CD4-positive, alpha-beta T cell treated with Interleukin-2 at 100 ng/mL for 4 hours (primary cell): ENCODE measurements around the gene PDCD10.

Source experiments
- DNase-seq: peaks from one replicate; pipeline ENCODE4 v3.0.0-alpha.2; 2020; ENCODE audit warnings: low spot score

The PDCD10 gene

DNA sequence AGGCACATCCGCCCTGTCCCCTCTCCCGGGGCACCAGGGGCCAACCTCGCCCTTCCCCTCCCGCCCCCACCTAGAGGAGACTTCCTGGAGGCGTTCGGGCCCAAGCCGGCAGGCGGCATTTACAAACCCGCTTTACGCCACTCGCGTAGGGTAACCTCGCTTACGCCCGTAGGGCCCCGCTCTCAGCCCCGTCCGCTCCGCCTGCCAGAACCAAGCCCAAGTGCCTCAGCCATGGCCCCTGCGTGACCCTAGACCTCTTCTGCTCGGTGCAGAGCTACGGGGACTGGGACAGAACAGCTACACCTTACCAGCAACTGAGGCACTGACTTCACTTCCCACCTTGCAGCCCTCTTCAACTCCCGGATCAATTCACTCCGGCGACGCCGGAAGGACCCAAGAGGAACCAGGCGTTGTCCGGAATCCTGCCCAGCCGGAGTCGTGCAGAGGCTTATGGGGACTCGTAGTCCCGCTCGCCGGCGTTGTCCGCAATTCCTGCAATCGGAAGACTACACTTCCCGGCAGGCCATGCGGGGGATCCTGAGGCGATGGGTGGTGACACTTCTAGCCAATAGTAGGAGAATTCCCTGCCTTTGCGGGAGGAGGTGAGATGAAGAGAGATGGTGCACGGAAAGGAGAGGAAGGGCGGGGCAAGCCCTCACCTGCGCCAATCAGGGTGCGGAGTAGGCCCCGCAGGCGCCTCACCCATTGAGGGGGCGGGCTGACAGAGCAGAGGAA, at the start of gene PDCD10:
Gene PDCD10 (minus strand): TSS at position 395 of the 735 bp plus-strand sequence. CDS start 14,735 bp downstream, outside the sequence.
- DNase-seq: peak; percentile 98

- no peak for DNase-seq
Measured at GRCh38 chr3:167783781-167784180, 49.1 kb upstream of the PDCD10 start.

- DNase-seq: no peak
Measured at GRCh38 chr3:167780214-167780883, 45.7 kb upstream of the PDCD10 start.

GRCh38 chr3:167777356-167777755, 42.7 kb upstream of the PDCD10 start:
- DNase-seq: no peak

DNA sequence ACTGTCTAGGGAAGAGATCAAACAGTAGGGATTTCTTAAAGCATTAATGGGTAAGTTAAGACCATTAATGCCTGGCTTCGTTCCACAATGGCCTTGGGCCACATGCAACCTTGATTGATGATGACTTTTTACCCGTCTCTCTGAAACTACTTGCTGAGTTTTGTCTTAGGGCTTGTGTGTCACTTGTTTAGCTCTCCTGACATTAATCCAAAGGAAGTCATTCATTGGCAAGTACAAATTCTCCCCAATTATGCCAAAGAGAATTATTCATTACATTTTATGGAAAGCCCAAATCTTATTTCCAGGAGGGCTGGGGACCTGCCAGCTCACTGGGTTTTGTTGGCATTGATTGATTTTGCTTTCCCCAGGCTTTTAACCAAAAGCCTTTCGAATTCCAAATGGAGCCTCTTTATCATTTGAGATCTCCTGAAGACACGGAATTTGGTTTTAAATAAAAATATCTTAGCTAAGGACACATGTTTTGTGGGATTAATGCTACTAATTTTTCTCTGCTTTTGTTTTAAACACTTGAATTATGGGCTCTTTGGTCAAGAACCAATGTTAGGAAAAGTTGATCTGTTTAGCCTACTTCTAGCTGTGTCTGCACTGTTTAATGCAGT, 41.5 kb upstream of the PDCD10 start:
- no peak for DNase-seq

GRCh38 chr3:167773584-167773983, 38.9 kb upstream of the PDCD10 start:
- no peak for DNase-seq

DNA sequence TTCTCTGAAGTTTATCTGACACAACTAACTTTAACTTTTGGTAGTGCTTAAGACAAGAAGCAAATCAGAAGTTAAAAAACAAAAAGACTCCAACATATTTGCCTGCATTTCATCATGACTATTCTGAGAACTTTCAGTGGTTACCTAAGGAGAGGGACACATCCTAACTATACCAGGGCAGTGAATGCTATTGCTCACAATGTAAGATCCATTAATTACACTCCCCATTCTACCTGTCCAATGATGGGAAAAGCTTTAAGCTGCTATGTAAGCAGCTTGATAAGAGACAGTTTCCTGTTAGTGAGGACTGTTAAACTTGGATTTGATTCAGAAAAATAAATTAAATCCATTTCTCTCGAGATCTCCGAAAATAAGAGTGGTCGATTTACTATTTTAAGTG, 38.3 kb upstream of the PDCD10 start:
- DNase-seq: no peak

GRCh38 chr3:167762296-167762695, 27.6 kb upstream of the PDCD10 start:
- no peak for DNase-seq

GRCh38 chr3:167761302-167761701, 26.6 kb upstream of the PDCD10 start:
- no peak for DNase-seq

- DNase-seq: no peak
Measured at GRCh38 chr3:167754049-167754448, 19.4 kb upstream of the PDCD10 start.

DNA sequence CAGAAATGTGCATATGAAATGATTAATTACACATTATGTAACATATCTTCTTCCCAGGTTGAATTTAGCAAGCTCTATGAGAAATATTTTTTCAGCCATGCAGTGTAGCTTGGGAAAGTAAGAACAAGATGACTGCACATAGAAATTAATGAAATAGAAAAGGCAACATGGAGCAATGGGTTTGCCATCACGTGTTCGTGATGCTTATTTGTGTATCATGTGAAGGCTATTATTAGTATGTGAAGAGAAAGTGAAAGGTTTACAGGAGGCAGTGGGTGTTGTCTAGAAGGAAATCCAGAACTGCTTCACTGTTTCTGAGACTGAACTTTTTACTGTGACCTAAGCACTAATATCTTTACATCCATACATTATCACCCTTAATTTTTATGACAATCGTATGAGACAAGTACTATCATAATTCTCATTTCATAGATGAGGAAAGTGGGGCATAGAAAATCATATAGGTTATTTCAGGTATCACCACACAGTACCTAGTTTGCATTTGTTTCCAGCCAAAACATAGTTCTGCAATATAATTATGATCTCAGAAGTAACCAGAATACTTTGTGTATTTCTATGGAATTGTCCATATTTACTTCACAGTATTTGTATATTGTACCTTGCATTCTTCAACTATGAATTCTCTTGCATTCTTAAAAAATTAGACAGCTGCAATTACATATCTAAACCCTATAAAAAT, 15.7 kb upstream of the PDCD10 start:
- DNase-seq: peak; percentile 31

DNA sequence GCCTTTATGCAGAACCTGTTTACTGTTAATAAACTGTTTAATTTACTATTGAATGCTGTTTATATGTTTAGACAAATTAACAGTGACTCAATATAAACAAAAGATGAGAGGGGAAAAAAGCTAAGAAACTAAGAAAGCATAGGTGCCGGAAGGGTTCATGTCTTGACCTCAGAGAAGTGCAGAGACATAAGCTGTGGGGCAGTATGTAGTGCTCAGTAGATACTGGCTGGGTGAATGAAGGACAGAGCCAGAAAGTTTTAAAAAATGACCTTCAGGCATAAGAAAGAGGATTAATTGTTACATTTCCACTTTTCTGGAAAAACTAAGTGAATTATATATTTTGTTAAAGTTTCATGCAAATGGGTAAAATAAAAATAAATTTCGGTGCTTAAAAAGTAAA, 15.0 kb upstream of the PDCD10 start:
- no peak for DNase-seq

- no peak for DNase-seq
Measured at GRCh38 chr3:167749209-167749608, 14.5 kb upstream of the PDCD10 start.

DNA sequence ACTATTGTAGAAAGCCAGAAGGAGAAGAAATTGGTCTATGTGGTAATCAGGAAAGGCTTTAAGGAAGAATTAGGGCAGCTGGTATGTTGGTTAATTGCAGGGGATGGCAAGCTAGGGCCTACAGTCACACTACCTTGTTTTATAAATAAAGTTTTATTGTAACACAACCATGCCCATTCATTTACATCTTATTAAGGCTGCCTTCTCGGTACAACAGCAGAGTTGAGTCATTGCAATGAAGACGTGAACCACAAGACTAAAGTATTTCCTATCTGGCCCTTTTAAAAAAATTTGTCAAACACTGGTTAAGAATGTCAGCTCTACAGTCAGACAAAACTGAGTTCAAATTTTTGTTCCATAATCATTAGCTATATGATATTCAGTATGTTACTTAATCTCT, 9.1 kb upstream of the PDCD10 start:
- no peak for DNase-seq

- DNase-seq: no peak
Measured at GRCh38 chr3:167742338-167742737, 7.6 kb upstream of the PDCD10 start.

GRCh38 chr3:167740961-167741587, 6.4 kb upstream of the PDCD10 start:
- peak; percentile 35 for DNase-seq

GRCh38 chr3:167739190-167739810, 4.6 kb upstream of the PDCD10 start:
- no peak for DNase-seq

DNA sequence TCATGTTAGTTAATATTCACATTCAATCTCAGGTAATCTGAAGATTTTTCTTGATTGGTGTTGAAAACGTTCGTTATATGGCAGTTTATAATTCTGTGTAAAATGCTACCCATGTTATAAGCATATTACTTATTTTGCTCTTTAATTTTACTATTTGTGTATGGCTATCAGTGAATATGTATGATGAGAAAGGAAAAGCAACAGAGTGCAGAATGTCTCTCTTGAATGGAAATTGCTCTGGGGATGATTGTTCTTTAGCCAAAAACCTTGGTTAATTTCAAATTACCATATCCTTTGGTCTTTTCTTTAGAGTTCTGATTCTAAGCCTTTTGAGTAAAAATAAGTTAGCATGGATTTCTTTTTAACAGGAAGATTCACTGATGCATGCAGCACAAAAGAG, 3.3 kb upstream of the PDCD10 start:
- no peak for DNase-seq

DNA sequence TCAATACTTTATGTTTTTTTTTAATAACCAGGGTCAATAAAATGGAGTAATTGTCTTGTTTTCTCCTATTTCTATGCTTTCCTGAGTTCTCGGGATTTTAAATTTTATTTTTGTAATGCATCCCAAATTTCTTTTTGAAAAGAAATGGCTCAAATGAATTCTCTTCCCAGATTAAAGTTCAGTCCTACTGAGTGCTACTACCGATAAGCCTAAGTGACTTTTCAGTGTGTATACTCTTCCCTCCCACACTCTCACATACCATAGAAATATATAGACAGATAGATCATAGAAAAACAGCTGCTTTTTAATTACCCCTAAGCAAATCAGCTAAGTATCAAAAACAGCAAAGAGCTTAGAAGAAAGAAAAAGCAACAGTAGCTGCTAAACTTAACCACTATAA, 2.3 kb upstream of the PDCD10 start:
- DNase-seq: no peak

GRCh38 chr3:167736264-167736787, 1.6 kb upstream of the PDCD10 start:
- DNase-seq: no peak
